ENCODE measurements around the gene GPC6. TPM values are rescaled to one million over a fixed set of nuclear protein-coding genes. Genes with fewer than 3 reads are reported as not detected.

GPC6 gene
- total RNA-seq, 3 donors from 2014 or later (not counting 1 experiment from before 2014, with no cell fraction given), result not detected

DNA sequence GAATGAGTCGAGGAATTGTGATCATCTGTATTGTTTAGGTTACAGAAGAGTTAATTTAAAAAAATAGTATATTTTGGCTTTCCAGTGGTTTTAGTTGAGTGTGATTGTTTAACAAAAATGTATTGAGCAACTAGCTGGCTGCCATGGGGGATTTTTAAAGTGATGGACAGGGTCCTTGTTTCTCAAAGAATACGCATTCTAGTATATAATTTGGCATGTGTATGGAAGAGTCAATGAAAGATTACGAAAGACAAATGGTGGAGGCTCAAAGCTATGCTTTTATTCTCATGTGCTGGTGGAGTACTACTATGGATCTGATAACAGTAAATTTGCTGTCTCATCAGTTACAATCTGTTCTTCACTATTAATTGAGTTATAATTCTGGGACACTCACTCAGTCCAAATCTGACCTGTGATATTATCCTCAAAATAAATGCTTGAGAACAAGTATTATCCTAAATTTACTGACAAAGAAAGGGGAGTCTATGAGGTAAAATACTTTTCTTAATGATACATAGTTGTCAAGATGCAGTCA is 240.0 kb downstream of the GPC6 start:
- TF ChIP-seq, protein P1, sequence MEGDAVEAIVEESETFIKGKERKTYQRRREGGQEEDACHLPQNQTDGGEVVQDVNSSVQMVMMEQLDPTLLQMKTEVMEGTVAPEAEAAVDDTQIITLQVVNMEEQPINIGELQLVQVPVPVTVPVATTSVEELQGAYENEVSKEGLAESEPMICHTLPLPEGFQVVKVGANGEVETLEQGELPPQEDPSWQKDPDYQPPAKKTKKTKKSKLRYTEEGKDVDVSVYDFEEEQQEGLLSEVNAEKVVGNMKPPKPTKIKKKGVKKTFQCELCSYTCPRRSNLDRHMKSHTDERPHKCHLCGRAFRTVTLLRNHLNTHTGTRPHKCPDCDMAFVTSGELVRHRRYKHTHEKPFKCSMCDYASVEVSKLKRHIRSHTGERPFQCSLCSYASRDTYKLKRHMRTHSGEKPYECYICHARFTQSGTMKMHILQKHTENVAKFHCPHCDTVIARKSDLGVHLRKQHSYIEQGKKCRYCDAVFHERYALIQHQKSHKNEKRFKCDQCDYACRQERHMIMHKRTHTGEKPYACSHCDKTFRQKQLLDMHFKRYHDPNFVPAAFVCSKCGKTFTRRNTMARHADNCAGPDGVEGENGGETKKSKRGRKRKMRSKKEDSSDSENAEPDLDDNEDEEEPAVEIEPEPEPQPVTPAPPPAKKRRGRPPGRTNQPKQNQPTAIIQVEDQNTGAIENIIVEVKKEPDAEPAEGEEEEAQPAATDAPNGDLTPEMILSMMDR (IDR thresholded peaks at IDR 0.05), result no peak
- Histone ChIP-seq H3K36me3 (ENCODE audit: control insufficient read depth, insufficient read depth, low read length) (no peaks in the 10 kb centered on the region), H3K27me3 (ENCODE audit: control insufficient read depth, insufficient read depth, low read length) (no peaks in the 10 kb centered on the region), H3K4me3 (ENCODE audit: low read length) (no peak overlapping the region), H3K27ac (ENCODE audit: low read length) (no peak overlapping the region), H3K4me1 (ENCODE audit: control insufficient read depth, insufficient read depth, low read length) (no peaks in the 10 kb centered on the region), H3K9me3 (ENCODE audit: control insufficient read depth, insufficient read depth, low read length) (no peaks in the 10 kb centered on the region)
- peaks cover 6 to 7% of the 10 kb centered on the region in 2 donors for H3K9me3 Mint-ChIP-seq
- ATAC-seq, result no peak
- WGBS (ENCODE audit: insufficient coverage), result 86% methylated on average over 3 of the region's 3 CpGs
- DNase-seq, result no peak
- no peaks in the 10 kb centered on the region for H3K36me3 Mint-ChIP-seq
- no peaks in the 10 kb centered on the region for H3K27me3 Mint-ChIP-seq (ENCODE audit: low read depth in 2 of 2)
- no peak overlapping the region for H3K27ac Mint-ChIP-seq
- intact Hi-C loops (cut with micrococcal nuclease), result no loop called here
- no peak overlapping the region for H3K4me3 Mint-ChIP-seq
- no peaks in the 10 kb centered on the region for H3K4me1 Mint-ChIP-seq

DNA sequence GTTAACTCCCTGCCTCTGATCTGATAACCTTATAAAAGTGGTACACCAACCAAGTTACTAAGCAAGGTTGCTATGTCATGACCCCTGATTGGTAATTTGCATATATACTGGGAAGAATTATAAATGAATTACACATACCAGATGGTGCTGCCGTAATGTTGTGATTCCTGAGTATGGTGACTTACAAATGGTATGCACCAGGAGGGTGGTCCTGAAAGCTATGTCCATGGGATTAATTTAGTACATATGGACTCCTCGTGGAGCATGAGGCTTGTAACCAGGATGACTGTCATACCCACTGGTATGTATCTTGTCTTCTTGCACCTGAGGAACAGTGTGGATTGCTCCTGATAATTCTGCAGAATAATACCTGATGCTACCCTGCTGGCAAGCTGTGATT is 240.6 kb downstream of the GPC6 start:
- intact Hi-C loops (cut with micrococcal nuclease), result no loop called here
- no peak for ATAC-seq
- no peaks in the 10 kb centered on the region for H3K27me3 Mint-ChIP-seq (ENCODE audit: low read depth in 2 of 2)
- no peak for DNase-seq
- H3K4me1 Mint-ChIP-seq, result no peaks in the 10 kb centered on the region
- Histone ChIP-seq H3K36me3 (ENCODE audit: control insufficient read depth, insufficient read depth, low read length) (no peaks in the 10 kb centered on the region), H3K4me1 (ENCODE audit: control insufficient read depth, insufficient read depth, low read length) (no peaks in the 10 kb centered on the region), H3K4me3 (ENCODE audit: low read length) (no peak overlapping the region), H3K27me3 (ENCODE audit: control insufficient read depth, insufficient read depth, low read length) (no peaks in the 10 kb centered on the region), H3K27ac (ENCODE audit: low read length) (no peak overlapping the region), H3K9me3 (ENCODE audit: control insufficient read depth, insufficient read depth, low read length) (no peaks in the 10 kb centered on the region)
- H3K36me3 Mint-ChIP-seq, result no peaks in the 10 kb centered on the region
- peaks cover 6 to 7% of the 10 kb centered on the region in 2 donors for H3K9me3 Mint-ChIP-seq
- H3K27ac Mint-ChIP-seq, result no peak overlapping the region
- TF ChIP-seq, protein P1 (IDR thresholded peaks at IDR 0.05), result no peak
- no peak overlapping the region for H3K4me3 Mint-ChIP-seq
- WGBS (ENCODE audit: insufficient coverage), result 43% methylated on average over 2 of the region's 2 CpGs

DNA sequence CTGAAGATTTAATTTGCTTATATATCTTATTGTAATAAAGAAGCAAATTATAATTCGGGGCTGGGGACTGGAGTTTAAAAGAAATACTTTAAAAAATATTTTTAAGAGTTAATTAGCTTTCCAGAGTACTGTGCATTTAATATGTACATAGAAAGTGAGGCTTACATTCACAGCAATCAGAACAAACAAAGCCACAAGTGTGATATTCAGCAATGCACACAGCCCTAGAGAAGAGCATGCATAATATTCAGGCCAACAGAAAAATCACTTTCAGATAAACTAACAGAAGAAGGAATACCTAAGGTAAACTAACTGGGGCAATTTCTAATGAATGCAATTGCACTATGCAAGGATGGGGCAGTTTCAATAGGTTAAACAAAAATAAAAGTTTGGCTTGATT is 241.8 kb downstream of the GPC6 start:
- WGBS (ENCODE audit: insufficient coverage), result no CpG with 5 or more reads among the region's 1 CpG
- intact Hi-C loops (cut with micrococcal nuclease), result no loop called here
- H3K27ac ChIP-seq (ENCODE audit: low read length), result no peak overlapping the region
- no peaks in the 10 kb centered on the region for H3K36me3 ChIP-seq (ENCODE audit: control insufficient read depth, insufficient read depth, low read length)
- Mint-ChIP-seq H3K27ac (no peak overlapping the region), H3K4me1 (no peaks in the 10 kb centered on the region), H3K4me3 (no peak overlapping the region), H3K27me3 (ENCODE audit: low read depth in 2 of 2) (no peaks in the 10 kb centered on the region), H3K9me3 (peaks cover 7% of the 10 kb centered on the region in 2 donors), H3K36me3 (no peaks in the 10 kb centered on the region)
- TF ChIP-seq, protein P1 (IDR thresholded peaks at IDR 0.05), result no peak
- peaks cover 10% of the 10 kb centered on the region for H3K9me3 ChIP-seq (ENCODE audit: control insufficient read depth, insufficient read depth, low read length)
- DNase-seq, result no peak
- no peaks in the 10 kb centered on the region for H3K27me3 ChIP-seq (ENCODE audit: control insufficient read depth, insufficient read depth, low read length)
- ATAC-seq, result no peak
- no peaks in the 10 kb centered on the region for H3K4me1 ChIP-seq (ENCODE audit: control insufficient read depth, insufficient read depth, low read length)
- no peak overlapping the region for H3K4me3 ChIP-seq (ENCODE audit: low read length)

DNA sequence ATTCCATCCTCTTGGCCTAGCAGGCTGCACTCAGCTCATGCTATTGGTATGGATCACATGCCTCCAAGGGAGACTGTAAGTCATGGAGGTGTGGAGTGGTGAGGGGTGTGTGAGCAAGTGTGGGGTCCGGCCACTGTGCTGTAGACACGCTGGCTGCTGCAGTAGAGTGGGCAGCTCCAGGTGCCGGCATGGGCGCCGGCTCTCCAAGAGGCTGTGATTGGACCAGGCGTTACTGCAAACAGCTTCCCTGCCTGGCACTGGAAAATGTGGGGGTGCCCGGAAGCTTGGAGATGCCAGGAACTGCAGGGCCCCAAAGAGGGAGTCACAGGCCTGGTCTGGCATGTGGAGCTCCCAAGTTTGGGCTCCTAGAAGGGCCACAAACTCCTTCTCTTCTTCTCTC is 245.7 kb downstream of the GPC6 start:
- no peak overlapping the region for H3K27ac Mint-ChIP-seq
- H3K4me3 ChIP-seq (ENCODE audit: low read length), result no peak overlapping the region
- DNase-seq (no peak), ATAC-seq (no peak)
- no peaks in the 10 kb centered on the region for H3K36me3 ChIP-seq (ENCODE audit: control insufficient read depth, insufficient read depth, low read length)
- no peak overlapping the region for H3K27ac ChIP-seq (ENCODE audit: low read length)
- intact Hi-C loops (cut with micrococcal nuclease), result no loop called here
- no peaks in the 10 kb centered on the region for H3K36me3 Mint-ChIP-seq
- no peaks in the 10 kb centered on the region for H3K27me3 Mint-ChIP-seq (ENCODE audit: low read depth in 2 of 2)
- peaks cover 2% of the 10 kb centered on the region in 2 donors for H3K9me3 Mint-ChIP-seq
- H3K4me3 Mint-ChIP-seq, result no peak overlapping the region
- 98% methylated on average over 7 of the region's 7 CpGs for WGBS (ENCODE audit: insufficient coverage)
- H3K27me3 ChIP-seq (ENCODE audit: control insufficient read depth, insufficient read depth, low read length), result no peaks in the 10 kb centered on the region
- H3K9me3 ChIP-seq (ENCODE audit: control insufficient read depth, insufficient read depth, low read length), result peaks cover 16% of the 10 kb centered on the region
- no peaks in the 10 kb centered on the region for H3K4me1 ChIP-seq (ENCODE audit: control insufficient read depth, insufficient read depth, low read length)
- TF ChIP-seq, protein P1 (IDR thresholded peaks at IDR 0.05), result no peak
- H3K4me1 Mint-ChIP-seq, result no peaks in the 10 kb centered on the region

Data from natural killer cell (primary cell).